HCT116 (cell line): ENCODE results near the gene ABHD5. TPM values are rescaled to one million over a fixed set of nuclear protein-coding genes. Genes with fewer than 3 reads are reported as not detected.

Experiments used
- ATAC-seq: fragments of 200-7000 bp; cut with Tn5 transposase; 2 replicates; pipeline ENCODE4 v1.9.1; 2020; ENCODE audit warnings: mild to moderate bottlenecking, moderate library complexity
- BruUV-seq: library from RNA; stranded (reverse); fragments of 400-500 nt; replicated peaks from 2 replicates; lab custom pipeline; 2021; lab: Mats Ljungman, UMichigan
- CTCF ChIA-PET: fragments of 300-600 bp; sonication (Branson Sonifier 250); formaldehyde crosslinking; loops from one replicate; lab custom pipeline; 2021; ENCODE audit warnings: antibody characterized with exemption; lab: Charles Lee
- POLR2A ChIA-PET: fragments of 300-600, 350-600 bp; sonication (Branson Sonifier 250); formaldehyde crosslinking; loops from one replicate; lab custom pipeline; 2021; ENCODE audit warnings: antibody characterized with exemption; lab: Charles Lee
- RAD21 ChIA-PET, 2 experiments: fragments of 300-600 bp; sonication (Branson Sonifier 250); formaldehyde crosslinking; loops; one replicate each; lab custom pipeline; 2023; ENCODE audit warnings: low total read pairs in 2 of 2; ENCODE audit not compliant: uncharacterized antibody in 2 of 2, unreplicated experiment in 2 of 2, low non-redundant PET in 1 of 2; lab: Charles Lee
- DNase-seq: peaks from one replicate; pipeline ENCODE4 v3.0.0-alpha.2; 2010; ENCODE audit warnings: low read depth, low spot score
- H2AFZ ChIP-seq: fragments of 200-600 bp; shearing (Covaris generic), sonication (generic); 2 replicates; pipeline ENCODE4 v1.6.1; 2017; ENCODE audit warnings: low read depth, mixed run types, mixed read lengths, antibody characterized with exemption, low read length; ENCODE audit not compliant: poor library complexity, severe bottlenecking
- H3K27ac ChIP-seq: 2 replicates; pipeline ENCODE4 v1.5.1; 2012; ENCODE audit warnings: low read depth, low read length
- H3K27me3 ChIP-seq: fragments of 200-600 bp; sonication (generic); 2 replicates; pipeline ENCODE4 v1.6.1; 2016; ENCODE audit warnings: mixed run types, low read length, mixed read lengths; ENCODE audit not compliant: insufficient read depth
- H3K36me3 ChIP-seq, 2 experiments: fragments of 200-500 bp in 1 of 2; fragments of 200-600 bp in 1 of 2; sonication (Bioruptor generic) in 1 of 2; sonication (generic) in 1 of 2; 2 replicates each; pipeline versions ENCODE4 v1.5.1 to v1.6.1; 2014 to 2016; ENCODE audit warnings: low read length in 2 of 2, inconsistent platforms in 1 of 2, mixed read lengths in 1 of 2, mixed run types in 1 of 2; ENCODE audit not compliant: insufficient read depth in 2 of 2, control insufficient read depth in 1 of 2
- H3K4me1 ChIP-seq, 2 experiments: fragments of 200-600 bp in 1 of 2; sonication (generic) in 1 of 2; 2 replicates each; pipeline versions ENCODE4 v1.5.1 to v1.6.1; 2012 to 2017; ENCODE audit warnings: low read length in 2 of 2, inconsistent platforms in 1 of 2, mild to moderate bottlenecking in 1 of 2, mixed read lengths in 1 of 2, mixed run types in 1 of 2, moderate library complexity in 1 of 2; ENCODE audit not compliant: insufficient read depth in 2 of 2, control insufficient read depth in 1 of 2
- H3K4me2 ChIP-seq: fragments of 200-600 bp; sonication (generic); 2 replicates; pipeline ENCODE4 v1.6.1; 2017; ENCODE audit warnings: mixed run types, low read length, mixed read lengths
- H3K4me3 ChIP-seq, 2 experiments: fragments of 200-600 bp in 1 of 2; sonication (generic) in 1 of 2; replicated peaks in 1 of 2; 2 replicates each; pipeline ENCODE4 v1.5.1; 2011 to 2016; ENCODE audit warnings: low read length in 2 of 2, control low read depth in 1 of 2, low read depth in 1 of 2, mild to moderate bottlenecking in 1 of 2, mixed read lengths in 1 of 2, mixed run types in 1 of 2
- H3K79me2 ChIP-seq: fragments of 200-600 bp; sonication (generic); 2 replicates; pipeline ENCODE4 v1.6.1; 2017; ENCODE audit warnings: mild to moderate bottlenecking, mixed run types, low read length, moderate library complexity, mixed read lengths; ENCODE audit not compliant: insufficient read depth
- H3K9ac ChIP-seq: fragments of 200-600 bp; sonication (generic); 2 replicates; pipeline ENCODE4 v1.6.1; 2016; ENCODE audit warnings: low read length, mixed read lengths
- H3K9me2 ChIP-seq: fragments of 200-600 bp; sonication (generic), shearing (Covaris generic); 2 replicates; pipeline ENCODE4 v1.6.1; 2017; ENCODE audit warnings: mixed run types, mild to moderate bottlenecking, moderate library complexity; ENCODE audit not compliant: insufficient read depth
- H3K9me3 ChIP-seq, 2 experiments: fragments of 200-500 bp in 1 of 2; fragments of 200-600 bp in 1 of 2; sonication (Bioruptor generic) in 1 of 2; sonication (generic) in 1 of 2; 2 replicates each; pipeline ENCODE4 v1.6.1; 2014 to 2017; ENCODE audit warnings: low read length in 2 of 2, mixed read lengths in 2 of 2, inconsistent platforms in 1 of 2, low read depth in 1 of 2, mild to moderate bottlenecking in 1 of 2, mixed run types in 1 of 2, moderate library complexity in 1 of 2; ENCODE audit not compliant: control insufficient read depth in 1 of 2, insufficient read depth in 1 of 2
- H4K20me1 ChIP-seq: fragments of 200-600 bp; sonication (generic), shearing (Covaris generic); 2 replicates; pipeline ENCODE4 v1.6.1; 2017; ENCODE audit warnings: mixed run types, mild to moderate bottlenecking, moderate library complexity; ENCODE audit not compliant: insufficient read depth
- CBX3 ChIP-seq: IDR thresholded peaks from 2 replicates; pipeline ENCODE4 v1.6.1; 2012; ENCODE audit warnings: low read depth
- CEBPB ChIP-seq: IDR thresholded peaks from 2 replicates; pipeline ENCODE4 v1.6.1; 2012; ENCODE audit warnings: low read depth
- EGR1 ChIP-seq: IDR thresholded peaks from 2 replicates; pipeline ENCODE4 v1.6.1; 2012; ENCODE audit warnings: low read depth
- ELF1 ChIP-seq: IDR thresholded peaks from 2 replicates; pipeline ENCODE4 v1.6.1; 2012; ENCODE audit warnings: low read depth, borderline replicate concordance
- EZH2 ChIP-seq: fragments of 200-600 bp; sonication (generic); IDR thresholded peaks from 2 replicates; pipeline ENCODE4 v1.6.1; 2017; ENCODE audit warnings: antibody characterized with exemption, mixed run types
- EZH2phosphoT487 ChIP-seq: fragments of 200-600 bp; IDR thresholded peaks from 2 replicates; pipeline ENCODE4 v1.6.1; 2018; ENCODE audit warnings: antibody characterized with exemption, borderline replicate concordance
- JUND ChIP-seq: IDR thresholded peaks from 2 replicates; pipeline ENCODE4 v1.6.1; 2012
- POLR2A ChIP-seq: IDR thresholded peaks from 2 replicates; pipeline ENCODE4 v1.7.0; 2011; ENCODE audit warnings: borderline replicate concordance; ENCODE audit not compliant: insufficient read depth, insufficient read length; ENCODE audit errors: extremely low read depth
- POLR2AphosphoS5 ChIP-seq: IDR thresholded peaks from 2 replicates; pipeline ENCODE4 v1.6.1; 2011; ENCODE audit warnings: mild to moderate bottlenecking, low read depth, low read length, moderate library complexity
- RAD21 ChIP-seq: IDR thresholded peaks from 2 replicates; pipeline ENCODE4 v1.6.1; 2012; ENCODE audit warnings: low read depth, mild to moderate bottlenecking
- SP1 ChIP-seq: IDR thresholded peaks from 2 replicates; pipeline ENCODE4 v1.6.1; 2012; ENCODE audit warnings: low read depth
- SRF ChIP-seq: IDR thresholded peaks from 2 replicates; pipeline ENCODE4 v1.6.1; 2012; ENCODE audit warnings: low read depth
- YY1 ChIP-seq: IDR thresholded peaks from 2 replicates; pipeline ENCODE4 v1.6.1; 2011; ENCODE audit warnings: low read length, low read depth, moderate library complexity, mild to moderate bottlenecking; ENCODE audit not compliant: insufficient replicate concordance; ENCODE audit errors: extremely low read depth
- ZFX ChIP-seq: fragments of 450-650 bp; IDR thresholded peaks from 2 replicates; pipeline ENCODE4 v1.6.1; 2017
- ZNF274 ChIP-seq: fragments of 200-500 bp; sonication (Bioruptor generic); IDR thresholded peaks from 2 replicates; pipeline ENCODE4 v1.6.1; 2014; ENCODE audit warnings: mild to moderate bottlenecking, low read depth, low read length, inconsistent platforms
- intact Hi-C: fragments of 100-400 bp; cut with micrococcal nuclease; formaldehyde crosslinking; loops from 2 replicates; pipeline ENCODE4 v1.10.0; 2022
- total RNA-seq: library from RNA; stranded (reverse); gene quantifications from one replicate; pipeline ENCODE4 v1.2.1, GENCODE V29; 2021; ENCODE audit not compliant: unreplicated experiment
- TF ChIP-seq, protein P1 (sequence below), 3 experiments: fragments of 200-600 bp in 1 of 3; sonication (generic) in 1 of 3; IDR thresholded peaks in 2 of 3; conservative IDR thresholded peaks in 1 of 3; 2 replicates each; pipeline ENCODE4 v1.5.1; 2012 to 2017; ENCODE audit warnings: low read depth in 2 of 3, low read length in 2 of 3, antibody characterized with exemption in 1 of 3, borderline replicate concordance in 1 of 3, control low read depth in 1 of 3, mild to moderate bottlenecking in 1 of 3, mixed read lengths in 1 of 3, mixed run types in 1 of 3, moderate library complexity in 1 of 3; ENCODE audit not compliant: insufficient read depth in 1 of 3

The ABHD5 gene
- total RNA-seq, 1 experiment from 2014 or later: 18.5 TPM

- H3K4me3 ChIP-seq: no peak overlapping the region
- ChIA-PET CTCF (no interaction called here), RAD21 (no interaction called here), POLR2A (no interaction called here)
- H4K20me1 ChIP-seq: no peaks in the 10 kb centered on the region
- no peaks in the 10 kb centered on the region for H3K36me3 ChIP-seq
- H3K4me1 ChIP-seq: no peaks in the 10 kb centered on the region
- no peaks in the 10 kb centered on the region for H3K9me2 ChIP-seq
- BruUV-seq: no TSS peak
- no peaks in the 10 kb centered on the region for H3K27me3 ChIP-seq
- DNase-seq (no peak), ATAC-seq (no peak)
- no peak overlapping the region for H3K27ac ChIP-seq
- H2AFZ ChIP-seq: no peak overlapping the region
- no peaks in the 10 kb centered on the region for H3K9me3 ChIP-seq
- no peaks in the 10 kb centered on the region for H3K79me2 ChIP-seq
- TF ChIP-seq ZNF274 (no peak), CEBPB (no peak), ZFX (no peak), SP1 (no peak), SRF (no peak), EZH2 (no peak), POLR2A (no peak), ELF1 (no peak), RAD21 (no peak), JUND (no peak), POLR2AphosphoS5 (no peak), EGR1 (no peak)
- no peak overlapping the region for H3K4me2 ChIP-seq
- intact Hi-C loops: no loop called here
- no peak overlapping the region for H3K9ac ChIP-seq
Observed at GRCh38 chr3:43738305-43738704, 47.6 kb downstream of the ABHD5 start.

GRCh38 chr3:43742920-43743319, 52.2 kb downstream of the ABHD5 start:
- no peak overlapping the region for H3K9ac ChIP-seq
- peaks cover 0 to 3% of the 10 kb centered on the region in 2 experiments; a peak in 2 of 4 replicates for H3K4me1 ChIP-seq
- no peak overlapping the region for H3K27ac ChIP-seq
- H3K9me2 ChIP-seq: no peaks in the 10 kb centered on the region
- H3K27me3 ChIP-seq: no peaks in the 10 kb centered on the region
- intact Hi-C loops: loop anchor here (2.0 kb wide), 1 partner anchor 198 kb away; no protein-coding TSS in a partner anchor
- ChIA-PET CTCF (no interaction called here), RAD21 (no interaction called here), POLR2A (no interaction called here)
- BruUV-seq: no TSS peak
- no peaks in the 10 kb centered on the region for H4K20me1 ChIP-seq
- H3K36me3 ChIP-seq: no peaks in the 10 kb centered on the region
- H3K9me3 ChIP-seq: no peaks in the 10 kb centered on the region
- no peak overlapping the region for H2AFZ ChIP-seq
- ATAC-seq (no peak), DNase-seq (no peak)
- no peak overlapping the region for H3K4me3 ChIP-seq
- TF ChIP-seq ZFX (no peak), EZH2 (no peak), YY1 (no peak), CBX3 (no peak), EZH2phosphoT487 (no peak), RAD21 (peak; percentile 60)
- TF ChIP-seq, protein P1, sequence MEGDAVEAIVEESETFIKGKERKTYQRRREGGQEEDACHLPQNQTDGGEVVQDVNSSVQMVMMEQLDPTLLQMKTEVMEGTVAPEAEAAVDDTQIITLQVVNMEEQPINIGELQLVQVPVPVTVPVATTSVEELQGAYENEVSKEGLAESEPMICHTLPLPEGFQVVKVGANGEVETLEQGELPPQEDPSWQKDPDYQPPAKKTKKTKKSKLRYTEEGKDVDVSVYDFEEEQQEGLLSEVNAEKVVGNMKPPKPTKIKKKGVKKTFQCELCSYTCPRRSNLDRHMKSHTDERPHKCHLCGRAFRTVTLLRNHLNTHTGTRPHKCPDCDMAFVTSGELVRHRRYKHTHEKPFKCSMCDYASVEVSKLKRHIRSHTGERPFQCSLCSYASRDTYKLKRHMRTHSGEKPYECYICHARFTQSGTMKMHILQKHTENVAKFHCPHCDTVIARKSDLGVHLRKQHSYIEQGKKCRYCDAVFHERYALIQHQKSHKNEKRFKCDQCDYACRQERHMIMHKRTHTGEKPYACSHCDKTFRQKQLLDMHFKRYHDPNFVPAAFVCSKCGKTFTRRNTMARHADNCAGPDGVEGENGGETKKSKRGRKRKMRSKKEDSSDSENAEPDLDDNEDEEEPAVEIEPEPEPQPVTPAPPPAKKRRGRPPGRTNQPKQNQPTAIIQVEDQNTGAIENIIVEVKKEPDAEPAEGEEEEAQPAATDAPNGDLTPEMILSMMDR (IDR thresholded peaks at IDR 0.05 in 2 of 3, conservative IDR thresholded peaks at IDR 0.05 in 1 of 3; ENCODE audit: borderline replicate concordance in 1 of 3, insufficient read depth in 1 of 3, low read depth in 2 of 3, low read length in 2 of 3): peak; percentile 13 to 46 (median 20); a peak in 3 of 6 replicates
- no peak overlapping the region for H3K4me2 ChIP-seq
- no peaks in the 10 kb centered on the region for H3K79me2 ChIP-seq
